Keratinocyte (primary cell): ENCODE measurements around the gene TBL2.

ENCODE experiments used
- EZH2 ChIP-seq: IDR thresholded peaks from one replicate; pipeline ENCODE4 v1.6.1; 2012; ENCODE audit warnings: inconsistent platforms, mild to moderate bottlenecking, low read length, moderate library complexity
- TF ChIP-seq, protein P1 (sequence below), 3 experiments: IDR thresholded peaks in 1 of 3; conservative IDR thresholded peaks in 1 of 3; optimal IDR thresholded peaks in 1 of 3; 2 replicates in 2 of 3; 3 replicates in 1 of 3; pipeline versions ENCODE3 to v1.5.1; 2011; ENCODE audit warnings: low read length in 3 of 3, mild to moderate bottlenecking in 3 of 3, moderate library complexity in 2 of 3, control low read depth in 1 of 3, inconsistent platforms in 1 of 3; ENCODE audit not compliant: insufficient read depth in 2 of 3; ENCODE audit errors: extremely low read depth in 1 of 3

DNA sequence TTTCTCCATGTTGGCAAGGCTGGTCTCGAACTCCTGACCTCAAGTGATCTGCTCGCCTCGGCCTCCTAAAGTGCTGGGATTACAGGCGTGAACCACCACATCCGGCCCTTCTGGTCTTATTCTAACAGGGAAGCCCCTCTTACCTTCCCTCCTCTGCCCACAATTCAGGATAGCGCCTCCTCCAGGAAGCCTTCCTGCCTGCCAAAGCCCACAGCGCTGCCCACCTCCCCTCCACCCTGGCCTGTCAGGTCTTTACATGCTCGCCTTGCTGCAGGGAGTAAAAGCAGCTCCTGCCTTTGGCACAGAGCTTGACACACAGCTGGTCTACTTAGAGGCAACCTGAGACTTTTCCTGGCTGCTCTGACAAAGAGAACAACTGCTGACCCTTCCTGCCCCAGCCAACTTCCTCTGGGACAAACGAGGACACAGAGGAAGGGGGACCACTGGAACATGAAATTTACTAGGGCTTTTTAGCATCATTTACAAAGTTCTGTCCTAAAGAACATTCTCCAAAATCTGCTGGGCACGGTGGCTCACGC, 32.7 kb upstream of the TBL2 start:
- no peak for TF ChIP-seq EZH2
- TF ChIP-seq, protein P1, sequence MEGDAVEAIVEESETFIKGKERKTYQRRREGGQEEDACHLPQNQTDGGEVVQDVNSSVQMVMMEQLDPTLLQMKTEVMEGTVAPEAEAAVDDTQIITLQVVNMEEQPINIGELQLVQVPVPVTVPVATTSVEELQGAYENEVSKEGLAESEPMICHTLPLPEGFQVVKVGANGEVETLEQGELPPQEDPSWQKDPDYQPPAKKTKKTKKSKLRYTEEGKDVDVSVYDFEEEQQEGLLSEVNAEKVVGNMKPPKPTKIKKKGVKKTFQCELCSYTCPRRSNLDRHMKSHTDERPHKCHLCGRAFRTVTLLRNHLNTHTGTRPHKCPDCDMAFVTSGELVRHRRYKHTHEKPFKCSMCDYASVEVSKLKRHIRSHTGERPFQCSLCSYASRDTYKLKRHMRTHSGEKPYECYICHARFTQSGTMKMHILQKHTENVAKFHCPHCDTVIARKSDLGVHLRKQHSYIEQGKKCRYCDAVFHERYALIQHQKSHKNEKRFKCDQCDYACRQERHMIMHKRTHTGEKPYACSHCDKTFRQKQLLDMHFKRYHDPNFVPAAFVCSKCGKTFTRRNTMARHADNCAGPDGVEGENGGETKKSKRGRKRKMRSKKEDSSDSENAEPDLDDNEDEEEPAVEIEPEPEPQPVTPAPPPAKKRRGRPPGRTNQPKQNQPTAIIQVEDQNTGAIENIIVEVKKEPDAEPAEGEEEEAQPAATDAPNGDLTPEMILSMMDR (optimal IDR thresholded peaks at IDR 0.05 in 1 of 3, IDR thresholded peaks at IDR 0.05 in 1 of 3, conservative IDR thresholded peaks at IDR 0.05 in 1 of 3; ENCODE audit: extremely low read depth in 1 of 3, insufficient read depth in 2 of 3, low read length in 3 of 3), result no peak
